Fibroblast of pulmonary artery (primary cell): ENCODE results near the gene ROBO1.

ENCODE experiments used
- DNase-seq: peaks from one replicate; pipeline ENCODE4 v3.0.0-alpha.2; 2010; ENCODE audit warnings: low read depth
- H3K4me3 ChIP-seq: replicated peaks from 2 replicates; pipeline ENCODE4 v1.5.1; 2011; ENCODE audit warnings: low read depth, mild to moderate bottlenecking, control low read depth, low read length, moderate library complexity
- CTCF ChIP-seq: IDR thresholded peaks from 2 replicates; pipeline ENCODE4 v1.5.1; 2011; ENCODE audit warnings: mild to moderate bottlenecking, control low read depth, low read length, inconsistent platforms; ENCODE audit errors: missing control alignments

Gene ROBO1

GRCh38 chr3:78867409-78868372, 900.1 kb downstream of the ROBO1 start:
- no peak overlapping the region for H3K4me3 ChIP-seq

GRCh38 chr3:78863306-78864203, 904.2 kb downstream of the ROBO1 start:
- H3K4me3 ChIP-seq, result no peak overlapping the region
- DNase-seq, result no peak
- no peak for TF ChIP-seq CTCF

More at GRCh38 chr3:78867409-78868372, 900.1 kb downstream of the ROBO1 start:
- TF ChIP-seq CTCF, result no peak
- peak; percentile 59 for DNase-seq

- DNase-seq, result no peak
- TF ChIP-seq CTCF, result no peak
- no peak overlapping the region for H3K4me3 ChIP-seq
These were observed 906.6 kb downstream of the ROBO1 start for GRCh38 chr3:78861156-78861555.

- no peak overlapping the region for H3K4me3 ChIP-seq
- TF ChIP-seq CTCF, result no peak
These were observed 907.2 kb downstream of the ROBO1 start for GRCh38 chr3:78860567-78860966.

GRCh38 chr3:78858910-78859309, 908.9 kb downstream of the ROBO1 start:
- no peak for DNase-seq
- no peak for TF ChIP-seq CTCF
- H3K4me3 ChIP-seq, result no peak overlapping the region

More at GRCh38 chr3:78860567-78860966, 907.2 kb downstream of the ROBO1 start:
- no peak for DNase-seq

- TF ChIP-seq CTCF, result no peak
- no peak overlapping the region for H3K4me3 ChIP-seq
These were observed 909.6 kb downstream of the ROBO1 start for GRCh38 chr3:78858174-78858573.

More at GRCh38 chr3:78858174-78858573, 909.6 kb downstream of the ROBO1 start:
- no peak for DNase-seq
